ENCODE data around the gene LCN2.

GRCh38 chr9:128166169-128166568 lies 16.9 kb downstream of the LCN2 start:
- TF ChIP-seq ATF7 (IDR thresholded peaks at IDR 0.05; ENCODE audit: low read depth): no peak
- TF ChIP-seq POLR2A (IDR thresholded peaks at IDR 0.05; ENCODE audit: low read depth, low read length): no peak

All from GM12878 (cell line).